ENCODE results near the gene CRYZ. TPM values are rescaled to one million over a fixed set of nuclear protein-coding genes. Genes with fewer than 3 reads are reported as not detected.
"Not testable (repeated sequence)": the region's sequence is repeated elsewhere in the genome, so short reads cannot be mapped to it uniquely, and the experiment has no call there.

Gene CRYZ
- total RNA-seq, 1 donor from 2014 or later, result 71.3 TPM

DNA sequence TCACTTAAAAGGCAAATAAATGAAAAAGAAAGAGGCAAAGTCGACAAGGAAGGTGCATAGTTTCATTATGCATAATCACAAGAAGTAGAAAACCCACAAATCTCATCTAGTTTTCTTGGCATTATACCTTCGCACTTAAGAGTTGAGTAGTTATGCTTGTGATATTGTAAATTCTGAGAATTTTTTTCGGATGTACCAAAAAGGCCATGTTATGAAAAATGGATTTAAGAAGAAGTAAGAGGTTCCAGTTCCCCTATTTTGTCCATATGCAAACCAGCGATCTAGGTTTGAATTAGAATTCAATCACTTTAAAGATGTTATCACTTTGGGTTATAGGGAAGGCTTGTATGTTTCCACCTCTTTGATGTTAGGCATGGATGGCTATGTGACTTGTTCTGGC, 51.4 kb downstream of the CRYZ start:
- DNase-seq (ENCODE audit: low spot score), result no peak

DNA sequence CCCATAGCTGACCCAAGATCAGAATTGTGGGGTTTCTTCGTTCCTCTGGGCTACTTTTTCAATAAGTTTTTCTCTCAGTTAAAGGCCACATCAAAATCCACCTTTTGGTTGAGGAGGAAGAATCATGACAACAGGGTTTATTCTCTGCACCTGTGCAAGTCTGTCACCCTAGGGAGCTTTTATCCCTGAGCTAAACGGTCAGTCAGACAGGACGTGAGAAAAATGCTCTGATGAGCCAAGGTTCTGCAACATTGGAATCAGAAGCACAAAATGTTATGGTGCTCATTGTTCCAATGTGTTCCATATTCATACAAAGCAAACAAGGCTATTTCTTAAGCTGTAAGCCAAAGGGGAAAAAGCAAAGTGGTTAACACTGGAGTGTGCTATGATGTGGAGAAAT, 51.8 kb downstream of the CRYZ start:
- no peak for DNase-seq (ENCODE audit: low spot score)

DNA sequence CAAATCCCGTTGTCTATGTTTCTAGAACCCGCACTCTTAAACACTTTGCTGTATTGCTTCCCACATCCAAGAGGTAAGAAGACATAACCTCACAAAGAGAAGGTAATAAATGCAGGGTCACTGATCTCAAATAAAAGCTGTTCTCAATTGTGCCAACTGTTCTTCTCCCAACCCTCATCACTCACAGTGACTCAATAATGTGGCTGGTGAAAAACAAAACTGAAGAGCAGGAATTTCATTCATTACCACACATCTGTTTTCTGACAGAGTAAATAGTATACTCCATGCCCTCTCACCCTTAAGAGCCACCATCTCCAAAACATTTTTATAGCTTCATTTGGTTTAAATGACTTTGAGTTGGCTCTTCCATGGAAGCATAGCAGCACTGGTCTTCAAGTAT, 53.0 kb downstream of the CRYZ start:
- DNase-seq (ENCODE audit: low spot score), result no peak

- DNase-seq (ENCODE audit: low spot score), result no peak
These were observed 54.9 kb downstream of the CRYZ start for GRCh38 chr1:74677926-74678325.

GRCh38 chr1:74674278-74675048, 58.4 kb downstream of the CRYZ start:
- no peak for DNase-seq (ENCODE audit: low spot score)

- DNase-seq (ENCODE audit: low spot score), result no peak
These were observed 59.3 kb downstream of the CRYZ start, which contains the start of gene ERICH3 for GRCh38 chr1:74673351-74674111. TSS of gene ERICH3 (minus strand) at chr1:74673792. CDS start at chr1:74673519, 273 bp downstream.

DNA sequence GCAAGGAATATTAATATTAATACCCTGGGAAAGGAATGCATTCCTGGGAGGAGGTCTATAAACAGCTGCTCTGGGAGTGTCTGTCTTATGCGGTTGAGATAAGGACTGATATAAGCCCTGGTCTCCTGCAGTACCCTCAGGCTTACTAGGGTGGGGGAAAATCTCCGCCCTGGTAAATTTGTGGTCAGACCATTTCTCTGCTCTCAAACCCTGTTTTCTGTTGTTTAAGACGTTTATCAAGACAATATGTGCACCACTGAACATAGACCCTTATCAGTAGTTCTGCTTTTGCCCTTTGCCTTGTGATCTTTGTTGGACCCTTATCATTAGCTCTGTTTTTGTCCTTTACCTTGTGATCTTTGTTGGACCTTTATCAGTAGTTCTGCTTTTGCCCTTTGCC, 62.0 kb downstream of the CRYZ start:
- DNase-seq (ENCODE audit: low spot score), result not testable (repeated sequence)

Other genes starting within 250 kb of the CRYZ start
- not detected for gene LRRC53, start 220.4 kb downstream of the CRYZ start, total RNA-seq
- gene ERICH3, start 59.3 kb downstream of the CRYZ start, total RNA-seq, result not detected
- gene TYW3, start 102 bp upstream of the CRYZ start, total RNA-seq, result 17.2 TPM